H1 (cell line): ENCODE results near the gene ZFAND6. TPM values are rescaled to one million over a fixed set of nuclear protein-coding genes. Genes with fewer than 3 reads are reported as not detected.
A peak's percentile ranks its signal among the peaks of the same experiment; 100 is the strongest.
"Not testable (repeated sequence)": the region's sequence is repeated elsewhere in the genome, so short reads cannot be mapped to it uniquely, and the experiment has no call there.

Experiments used
- CTCF ChIA-PET: fragments of 300-600 bp; sonication (Branson Sonifier 250); formaldehyde crosslinking; loops from one replicate; lab custom pipeline; 2021; ENCODE audit not compliant: partially characterized antibody; lab: Charles Lee
- POLR2A ChIA-PET: fragments of 300-600 bp; sonication (Branson Sonifier 250); formaldehyde crosslinking; loops from one replicate; lab custom pipeline; 2021; ENCODE audit warnings: inconsistent platforms; ENCODE audit not compliant: partially characterized antibody; lab: Charles Lee
- DNase-seq, 2 experiments: peaks; one replicate each; pipeline versions ENCODE4 v3.0.0 to v3.0.0-alpha.2; 2010 to 2022; ENCODE audit warnings: low spot score in 2 of 2, low read depth in 1 of 2, mixed read lengths in 1 of 2
- FAIRE-seq: peaks from 2 replicates; lab custom pipeline; 2011; peaks lifted over from hg19 to GRCh38; lab: Jason Lieb, UNC
- H2AFZ ChIP-seq: 2 replicates; pipeline ENCODE4 v1.8.1; 2012; ENCODE audit warnings: low read length, inconsistent platforms
- H2AK5ac ChIP-seq: 2 replicates; pipeline ENCODE4 v1.6.1; 2013; ENCODE audit warnings: low read depth, low read length
- H2BK120ac ChIP-seq: replicated peaks from 2 replicates; pipeline ENCODE3; 2013; ENCODE audit warnings: low read depth, low read length, inconsistent platforms
- H2BK12ac ChIP-seq: 2 replicates; pipeline ENCODE4 v1.6.1; 2013; ENCODE audit warnings: low read depth, low read length
- H2BK15ac ChIP-seq: 2 replicates; pipeline ENCODE4 v1.6.1; 2013; ENCODE audit warnings: low read length
- H2BK20ac ChIP-seq: 2 replicates; pipeline ENCODE4 v1.6.1; 2013; ENCODE audit warnings: low read length
- H2BK5ac ChIP-seq: 2 replicates; pipeline ENCODE4 v1.6.1; 2013; ENCODE audit warnings: low read depth, low read length
- H3K14ac ChIP-seq: 2 replicates; pipeline ENCODE4 v1.6.1; 2013; ENCODE audit warnings: inconsistent platforms; ENCODE audit not compliant: insufficient read length
- H3K18ac ChIP-seq: 2 replicates; pipeline ENCODE4 v1.6.1; 2013; ENCODE audit warnings: low read length; ENCODE audit errors: extremely low read depth
- H3K23ac ChIP-seq: 2 replicates; pipeline ENCODE4 v1.6.1; 2013; ENCODE audit warnings: inconsistent platforms; ENCODE audit not compliant: insufficient read length
- H3K23me2 ChIP-seq: 2 replicates; pipeline ENCODE4 v1.6.1; 2013; ENCODE audit warnings: low read depth, low read length
- H3K27ac ChIP-seq: 2 replicates; pipeline ENCODE4 v1.6.1; 2011; ENCODE audit warnings: low read depth, low read length, inconsistent platforms
- H3K27me3 ChIP-seq, 4 experiments: replicated peaks in 1 of 4; 1 replicate in 1 of 4; 2 replicates in 3 of 4; pipeline versions ENCODE4 v1.6.1 to v1.8.1; 2011 to 2013; ENCODE audit warnings: low read length in 3 of 4, mild to moderate bottlenecking in 3 of 4, inconsistent platforms in 2 of 4, mixed read lengths in 2 of 4, moderate library complexity in 1 of 4; ENCODE audit not compliant: control insufficient read depth in 3 of 4, insufficient read depth in 3 of 4; ENCODE audit errors: extremely low read depth in 1 of 4
- H3K36me3 ChIP-seq, 4 experiments: 2 replicates each; pipeline versions ENCODE4 v1.6.1 to v1.8.1; 2011 to 2013; ENCODE audit warnings: mild to moderate bottlenecking in 4 of 4, low read length in 3 of 4, moderate library complexity in 2 of 4, control low read depth in 1 of 4, inconsistent platforms in 1 of 4; ENCODE audit not compliant: insufficient read depth in 4 of 4, control insufficient read depth in 2 of 4
- H3K4ac ChIP-seq: replicated peaks from 2 replicates; pipeline ENCODE3; 2013; ENCODE audit warnings: low read length, low read depth, mixed read lengths, inconsistent platforms; ENCODE audit not compliant: insufficient read length
- H3K4me1 ChIP-seq, 4 experiments: replicated peaks in 1 of 4; 1 replicate in 1 of 4; 2 replicates in 3 of 4; pipeline versions ENCODE4 v1.6.1 to v1.8.1; 2011 to 2013; ENCODE audit warnings: low read length in 3 of 4, inconsistent platforms in 2 of 4, mixed read lengths in 1 of 4; ENCODE audit not compliant: insufficient read depth in 4 of 4, control insufficient read depth in 3 of 4
- H3K4me2 ChIP-seq, 2 experiments: 2 replicates each; pipeline versions ENCODE4 v1.6.1 to v1.8.1; 2011 to 2013; ENCODE audit warnings: low read depth in 2 of 2, low read length in 2 of 2, control low read depth in 1 of 2, inconsistent platforms in 1 of 2, mild to moderate bottlenecking in 1 of 2; ENCODE audit not compliant: insufficient read depth in 1 of 2
- H3K4me3 ChIP-seq, 4 experiments: fragments of 200-600, 300-600 bp in 1 of 4; sonication (generic), shearing (Covaris generic), sonication (Bioruptor Twin) in 1 of 4; 2 replicates each; pipeline versions ENCODE4 v1.5.1 to v1.8.1; 2011 to 2016; ENCODE audit warnings: low read length in 4 of 4, low read depth in 3 of 4, control low read depth in 2 of 4, inconsistent platforms in 2 of 4, mild to moderate bottlenecking in 2 of 4, mixed read lengths in 1 of 4, moderate library complexity in 1 of 4; ENCODE audit not compliant: insufficient read depth in 2 of 4; ENCODE audit errors: extremely low read depth in 1 of 4
- H3K56ac ChIP-seq: replicated peaks from 2 replicates; pipeline ENCODE3; 2013; ENCODE audit warnings: low read depth, mild to moderate bottlenecking, mixed read lengths, low read length, inconsistent platforms; ENCODE audit not compliant: insufficient read length
- H3K79me1 ChIP-seq: 2 replicates; pipeline ENCODE4 v1.6.1; 2013; ENCODE audit warnings: low read depth, low read length, control low read depth
- H3K79me2 ChIP-seq, 2 experiments: 2 replicates each; pipeline versions ENCODE4 v1.6.1 to v1.8.1; 2012 to 2013; ENCODE audit warnings: low read length in 2 of 2, mild to moderate bottlenecking in 2 of 2, inconsistent platforms in 1 of 2; ENCODE audit not compliant: insufficient read depth in 2 of 2, control insufficient read depth in 1 of 2
- H3K9ac ChIP-seq, 4 experiments: replicated peaks in 1 of 4; 1 replicate in 1 of 4; 2 replicates in 3 of 4; pipeline versions ENCODE4 v1.6.1 to v1.8.1; 2011 to 2013; ENCODE audit warnings: low read depth in 3 of 4, low read length in 3 of 4, control low read depth in 2 of 4, mild to moderate bottlenecking in 2 of 4, moderate library complexity in 2 of 4, inconsistent platforms in 1 of 4; ENCODE audit errors: extremely low read depth in 1 of 4
- H3K9me3 ChIP-seq, 2 experiments: 2 replicates each; pipeline versions ENCODE4 v1.6.1 to v1.8.1; 2012 to 2013; ENCODE audit warnings: mild to moderate bottlenecking in 2 of 2, moderate library complexity in 2 of 2, control low read depth in 1 of 2, inconsistent platforms in 1 of 2, low read depth in 1 of 2, low read length in 1 of 2, mixed read lengths in 1 of 2; ENCODE audit not compliant: insufficient read depth in 2 of 2
- H4K20me1 ChIP-seq, 2 experiments: replicated peaks in 1 of 2; 2 replicates each; pipeline versions ENCODE3 to v1.8.1; 2011 to 2013; ENCODE audit warnings: inconsistent platforms in 2 of 2, low read length in 2 of 2, mild to moderate bottlenecking in 1 of 2; ENCODE audit not compliant: insufficient read depth in 2 of 2, control insufficient read depth in 1 of 2
- H4K5ac ChIP-seq: 2 replicates; pipeline ENCODE4 v1.6.1; 2013; ENCODE audit warnings: low read length, low read depth, mixed read lengths, inconsistent platforms; ENCODE audit not compliant: insufficient read length
- H4K8ac ChIP-seq: 2 replicates; pipeline ENCODE4 v1.8.0; 2013; ENCODE audit warnings: mild to moderate bottlenecking, moderate library complexity, low read length, inconsistent platforms; ENCODE audit not compliant: insufficient read depth; ENCODE audit errors: extremely low read depth
- H4K91ac ChIP-seq: replicated peaks from 2 replicates; pipeline ENCODE3; 2013; ENCODE audit warnings: low read length, mixed read lengths, inconsistent platforms; ENCODE audit not compliant: insufficient read length
- KDM1A ChIP-seq: fragments of 200-600, 300-600 bp; sonication (generic); IDR thresholded peaks from 2 replicates; pipeline ENCODE4 v1.7.1; 2016; ENCODE audit warnings: mild to moderate bottlenecking, low read length, borderline replicate concordance
- WGBS, 2 experiments: shearing (Covaris generic) in 1 of 2; methylation state at CpG; one replicate each; pipeline versions ENCODE4 v1.1.6 to v1.1.7; 2013 to 2015; ENCODE audit warnings: low lambda C conversion rate in 2 of 2, mixed read lengths in 2 of 2, inconsistent platforms in 1 of 2, low coverage in 1 of 2, missing lambda C conversion rate in 1 of 2; ENCODE audit not compliant: insufficient replicate concordance in 2 of 2, insufficient coverage in 1 of 2, insufficient read length in 1 of 2; ENCODE audit errors: extremely low coverage in 1 of 2, missing lambda C conversion rate in 1 of 2; 5-methylcytosine and 5-hydroxymethylcytosine counted together
- polyA plus RNA-seq, 7 experiments: library from polyadenylated mRNA; depleted of rRNA in 3 of 7; stranded (reverse) in 5 of 7; unstranded in 2 of 7; fragments of >200 nt in 5 of 7; fragments of 200-250 nt in 2 of 7; gene quantifications; 1 replicate in 5 of 7; 2 replicates in 1 of 7; 4 replicates in 1 of 7; pipeline versions ENCODE4 v1.2.1 to v1.2.3, GENCODE V29; 2011 to 2013; ENCODE audit warnings: missing spikeins in 2 of 7, mixed read lengths in 2 of 7
- total RNA-seq: library from RNA; stranded (reverse); fragmentation: NEBNext Ultra II Directional; extraction: Animal tissue kit (Norgen Biotek cat#: 25700); gene quantifications from 2 replicates; pipeline ENCODE4 v1.2.1, GENCODE V29; 2021

The ZFAND6 gene
- total and polyA plus RNA-seq, 2 of the 8 experiments (the other 6 are each of a cell fraction or from before 2014, with no cell fraction given): 136 to 237 TPM

DNA sequence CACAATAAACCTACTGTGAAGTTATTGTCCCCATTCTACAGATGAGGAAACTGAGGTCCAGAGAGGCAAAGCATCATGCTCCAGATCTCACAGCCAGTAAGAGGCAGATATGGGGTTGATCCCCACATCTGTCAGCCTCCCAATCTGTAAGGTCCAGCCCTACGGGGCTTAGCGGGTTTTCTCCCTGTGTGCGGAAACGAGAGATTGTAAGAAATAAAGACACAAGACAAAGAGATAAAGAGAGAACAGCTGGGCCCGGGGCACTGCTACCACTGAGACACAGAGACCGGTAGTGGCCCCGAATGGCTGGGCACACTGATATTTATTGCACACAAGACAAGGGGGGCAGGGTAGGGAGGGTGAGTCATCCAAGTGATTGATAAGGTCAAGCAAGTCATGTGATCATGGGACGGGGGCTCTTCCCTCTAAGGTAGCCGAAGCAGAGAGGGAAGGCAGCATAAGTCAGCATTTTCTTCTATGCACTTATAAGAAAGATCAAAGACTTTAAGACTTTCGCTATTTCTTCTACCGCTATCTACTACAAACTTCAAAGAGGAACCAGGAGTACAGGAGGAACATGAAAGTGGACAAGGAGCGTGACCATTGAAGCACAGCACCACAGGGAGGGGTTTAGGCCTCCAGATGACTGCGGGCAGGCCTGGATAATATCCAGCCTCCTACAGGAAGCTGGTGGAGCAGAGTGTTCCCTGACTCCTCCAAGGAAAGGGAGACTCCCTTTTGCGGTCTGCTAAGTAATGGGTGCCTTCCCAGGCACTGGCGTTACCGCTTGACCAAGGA, 96.1 kb downstream of the ZFAND6 start:
- H2BK15ac ChIP-seq, H3K4me2 ChIP-seq, H4K5ac ChIP-seq, H3K23me2 ChIP-seq, H3K79me2 ChIP-seq, H3K27me3 ChIP-seq, H4K20me1 ChIP-seq, H3K56ac ChIP-seq, H3K4me3 ChIP-seq, H2BK20ac ChIP-seq, H3K23ac ChIP-seq, H3K9me3 ChIP-seq, H3K79me1 ChIP-seq, H2BK120ac ChIP-seq, H3K27ac ChIP-seq, H3K4ac ChIP-seq, H2BK12ac ChIP-seq, FAIRE-seq, H3K36me3 ChIP-seq, H3K14ac ChIP-seq, DNase-seq, H3K9ac ChIP-seq, H2AK5ac ChIP-seq, H4K91ac ChIP-seq, H3K18ac ChIP-seq, H4K8ac ChIP-seq, H2AFZ ChIP-seq, H2BK5ac ChIP-seq: not testable (repeated sequence)
- peaks cover 0 to 12% (median 2%) of the 10 kb centered on the region in 4 experiments; a peak in 4 of 7 replicates for H3K4me1 ChIP-seq
- CTCF ChIA-PET: interaction anchor here (1.1 to 2.3 kb wide), 4 partner anchors 17 to 80 kb away, joined by 3 to 17 read pairs (median 4); no protein-coding TSS in a partner anchor
- POLR2A ChIA-PET: interaction anchor here (2.0 kb wide), 1 partner anchor 13 kb away, joined by 7 read pairs; no protein-coding TSS in a partner anchor
- peak; percentile 53; the same call in 1 of the 2 replicates for TF ChIP-seq KDM1A
- WGBS, 2 experiments: 90% methylated on average over 15 of the region's 16 CpGs; no CpG with 5 or more reads in 1 of the 2 experiments
